A549 (cell line): ENCODE results near the gene THBD. TPM values are rescaled to one million over a fixed set of nuclear protein-coding genes. Genes with fewer than 3 reads are reported as not detected.

ENCODE experiments used
- ATAC-seq, 2 experiments: fragments of 200-7000 bp in 1 of 2; fragments of >200 bp in 1 of 2; cut with Nextera tagmentation in 1 of 2; cut with Tn5 transposase in 1 of 2; 3 replicates each; pipeline versions ENCODE4 v1.8.0 to v1.9.1; 2018 to 2020; ENCODE audit warnings: mild to moderate bottlenecking in 1 of 2, moderate library complexity in 1 of 2
- CTCF ChIA-PET: fragments of 300-600 bp; sonication (Branson Sonifier 250); formaldehyde crosslinking; extraction: SDS; loops from one replicate; lab custom pipeline; 2021; ENCODE audit warnings: antibody characterized with exemption, inconsistent platforms; lab: Yijun Ruan, JAX
- POLR2A ChIA-PET: fragments of 350-600 bp; formaldehyde crosslinking; extraction: SDS; loops from one replicate; lab custom pipeline; 2021; ENCODE audit warnings: antibody characterized with exemption, inconsistent platforms; lab: Yijun Ruan, JAX
- DNase-seq, 2 experiments: peaks; one replicate each; pipeline versions ENCODE4 v3.0.0 to v3.0.0-alpha.2; 2011 to 2016; ENCODE audit warnings: low read depth in 1 of 2, low spot score in 1 of 2
- FAIRE-seq: peaks from 2 replicates; lab custom pipeline; 2011; peaks lifted over from hg19 to GRCh38; lab: Jason Lieb, UNC
- H3K27ac ChIP-seq, 2 experiments: fragments of >200 bp; sonication (Bioruptor Twin); formaldehyde crosslinking; 3 replicates each; pipeline ENCODE4 v1.5.1; 2016 to 2017
- H3K4me1 ChIP-seq: fragments of >200 bp; sonication (Bioruptor Twin); formaldehyde crosslinking; 3 replicates; pipeline ENCODE4 v1.6.1; 2016
- H3K4me2 ChIP-seq: fragments of >200 bp; sonication (Bioruptor Twin); formaldehyde crosslinking; 3 replicates; pipeline ENCODE4 v1.6.1; 2016
- H3K4me3 ChIP-seq: fragments of >200 bp; sonication (Bioruptor Twin); formaldehyde crosslinking; 3 replicates; pipeline ENCODE4 v1.5.1; 2016
- H3K9me3 ChIP-seq: fragments of >200 bp; sonication (Bioruptor Twin); formaldehyde crosslinking; 3 replicates; pipeline ENCODE4 v1.6.1; 2016
- CBX2 ChIP-seq: fragments of 200-600 bp; sonication (generic); IDR thresholded peaks from 2 replicates; pipeline ENCODE4 v1.6.1; 2016; ENCODE audit warnings: low read depth, mild to moderate bottlenecking, borderline replicate concordance
- CHD4 ChIP-seq: fragments of 200-600 bp; sonication (generic); IDR thresholded peaks from 2 replicates; pipeline ENCODE4 v1.6.1; 2016; ENCODE audit warnings: antibody characterized with exemption, mild to moderate bottlenecking, borderline replicate concordance
- EHMT2 ChIP-seq: fragments of 200-600 bp; sonication (generic); IDR thresholded peaks from 2 replicates; pipeline ENCODE4 v1.6.1; 2016; ENCODE audit warnings: antibody characterized with exemption, low read depth, mild to moderate bottlenecking, moderate library complexity
- ESRRA ChIP-seq: fragments of 150-350 bp; IDR thresholded peaks from 2 replicates; pipeline ENCODE4 v1.6.1; 2014; ENCODE audit warnings: mild to moderate bottlenecking, low read length, borderline replicate concordance
- HDAC2 ChIP-seq: fragments of 200-600 bp; sonication (generic); IDR thresholded peaks from 2 replicates; pipeline ENCODE4 v1.6.1; 2016
- HEYL ChIP-seq: fragments of 250-450 bp; sonication (Bioruptor Pico); IDR thresholded peaks from 2 replicates; pipeline ENCODE4 v1.8.0; 2021; ENCODE audit warnings: mild to moderate bottlenecking, moderate library complexity
- JUN ChIP-seq, 2 experiments: fragments of >200 bp; sonication (Bioruptor Twin); formaldehyde crosslinking; IDR thresholded peaks; 2 replicates in 1 of 2; 3 replicates in 1 of 2; pipeline ENCODE4 v1.6.1; 2016 to 2017
- JUNB ChIP-seq: fragments of >200 bp; sonication (Bioruptor Twin); formaldehyde crosslinking; IDR thresholded peaks from 2 replicates; pipeline ENCODE4 v1.6.1; 2016
- KDM1A ChIP-seq: fragments of 200-600 bp; sonication (generic); IDR thresholded peaks from 2 replicates; pipeline ENCODE4 v1.6.1; 2016; ENCODE audit warnings: low read depth, mild to moderate bottlenecking
- KDM5A ChIP-seq: fragments of 200-600 bp; sonication (generic); IDR thresholded peaks from 2 replicates; pipeline ENCODE4 v1.6.1; 2016; ENCODE audit warnings: antibody characterized with exemption, mild to moderate bottlenecking
- NFE2L2 ChIP-seq: fragments of 150-350 bp; conservative IDR thresholded peaks from 2 replicates; pipeline ENCODE4 v1.6.1; 2014; ENCODE audit warnings: low read length
- NPAS2 ChIP-seq: fragments of 250-450 bp; sonication (Bioruptor Pico); IDR thresholded peaks from 2 replicates; pipeline ENCODE4 v1.8.0; 2022; ENCODE audit warnings: mild to moderate bottlenecking, moderate library complexity, borderline replicate concordance
- POLR2AphosphoS2 ChIP-seq: conservative IDR thresholded peaks from 2 replicates; pipeline ENCODE4 v1.6.1; 2012; ENCODE audit warnings: low read length, improper control_type of control experiment, inconsistent platforms
- RAD21 ChIP-seq, 2 experiments: fragments of >200 bp in 1 of 2; sonication (Bioruptor Twin) in 1 of 2; formaldehyde crosslinking in 1 of 2; IDR thresholded peaks in 1 of 2; conservative IDR thresholded peaks in 1 of 2; 2 replicates in 1 of 2; 3 replicates in 1 of 2; pipeline ENCODE4 v1.6.1; 2012 to 2018; ENCODE audit warnings: inconsistent platforms in 1 of 2
- RARB ChIP-seq: fragments of 250-450 bp; sonication (Bioruptor Pico); IDR thresholded peaks from 2 replicates; pipeline ENCODE4 v1.8.0; 2021; ENCODE audit warnings: mild to moderate bottlenecking, moderate library complexity
- RFX5 ChIP-seq: fragments of 450-650 bp; IDR thresholded peaks from 2 replicates; pipeline ENCODE4 v1.7.1; 2014; ENCODE audit warnings: antibody characterized with exemption, mild to moderate bottlenecking, moderate library complexity
- RNF2 ChIP-seq: fragments of 200-600 bp; sonication (generic); IDR thresholded peaks from 2 replicates; pipeline ENCODE4 v1.6.1; 2016; ENCODE audit warnings: low read depth, mild to moderate bottlenecking, antibody characterized with exemption, moderate library complexity, borderline replicate concordance
- SMC3 ChIP-seq: fragments of >200 bp; sonication (Bioruptor Twin); formaldehyde crosslinking; IDR thresholded peaks from 3 replicates; pipeline ENCODE4 v1.6.1; 2018; ENCODE audit warnings: inconsistent platforms
- TP53 ChIP-seq: fragments of 250-450 bp; sonication (Bioruptor Pico); IDR thresholded peaks from 2 replicates; pipeline ENCODE4 v1.5.0; 2021; ENCODE audit warnings: mild to moderate bottlenecking, moderate library complexity
- ZFP36 ChIP-seq: fragments of 450-650 bp; IDR thresholded peaks from 2 replicates; pipeline ENCODE4 v1.6.1; 2014; ENCODE audit warnings: borderline replicate concordance; ENCODE audit not compliant: partially characterized antibody
- WGBS: methylation state at CpG from one replicate; pipeline ENCODE4 v1.1.6; 2017; ENCODE audit errors: missing lambda C conversion rate; 5-methylcytosine and 5-hydroxymethylcytosine counted together
- polyA plus RNA-seq, 4 experiments: library from polyadenylated mRNA; depleted of rRNA in 3 of 4; stranded (reverse); fragments of >200 nt; fragmentation: RNase III in 1 of 4; extraction: RNeasy Plus Mini Kit Qiagen cat#74134 plus additional on column Dnase treatment in 1 of 4; gene quantifications; 2 replicates in 3 of 4; 3 replicates in 1 of 4; pipeline ENCODE4 v1.2.3, GENCODE V29; 2011 to 2017
- TF ChIP-seq, protein P1 (sequence below): fragments of 450-650 bp; IDR thresholded peaks from 2 replicates; pipeline ENCODE4 v1.6.1; 2014; ENCODE audit warnings: antibody characterized with exemption
- TF ChIP-seq, protein P2 (sequence below): fragments of >200 bp; sonication (Bioruptor Twin); formaldehyde crosslinking; IDR thresholded peaks from 3 replicates; pipeline ENCODE4 v1.6.1; 2016
- TF ChIP-seq, protein P3 (sequence below): IDR thresholded peaks from 2 replicates; pipeline ENCODE4 v1.6.1; 2012

The THBD gene
- polyA plus RNA-seq, 2 of the 4 experiments (the other 2 are of a cell fraction): 25.8 to 29.6 TPM

DNA sequence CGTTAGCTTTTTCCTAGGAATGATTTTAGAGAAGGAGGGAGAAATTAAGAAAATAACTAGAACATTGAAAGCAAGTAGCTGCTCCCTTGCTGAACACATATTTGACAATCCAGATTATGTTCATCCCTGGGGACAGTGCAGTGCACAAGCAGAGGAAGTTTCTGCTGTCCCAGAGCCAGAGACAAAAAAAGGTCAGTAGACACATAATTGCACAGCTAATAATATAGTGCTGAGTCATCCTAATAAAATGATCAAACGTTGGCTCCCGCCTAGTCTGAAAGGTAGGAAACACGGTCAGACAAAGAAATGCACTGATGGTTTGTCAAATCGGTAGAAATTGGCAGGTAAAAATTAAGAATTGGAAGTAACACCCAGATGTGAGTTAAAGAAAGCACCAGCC lies 36.0 kb downstream of the THBD start (continued):
- TF ChIP-seq KDM5A (no peak), HEYL (CRISPR knock-in tag) (no peak), ESRRA (no peak)

DNA sequence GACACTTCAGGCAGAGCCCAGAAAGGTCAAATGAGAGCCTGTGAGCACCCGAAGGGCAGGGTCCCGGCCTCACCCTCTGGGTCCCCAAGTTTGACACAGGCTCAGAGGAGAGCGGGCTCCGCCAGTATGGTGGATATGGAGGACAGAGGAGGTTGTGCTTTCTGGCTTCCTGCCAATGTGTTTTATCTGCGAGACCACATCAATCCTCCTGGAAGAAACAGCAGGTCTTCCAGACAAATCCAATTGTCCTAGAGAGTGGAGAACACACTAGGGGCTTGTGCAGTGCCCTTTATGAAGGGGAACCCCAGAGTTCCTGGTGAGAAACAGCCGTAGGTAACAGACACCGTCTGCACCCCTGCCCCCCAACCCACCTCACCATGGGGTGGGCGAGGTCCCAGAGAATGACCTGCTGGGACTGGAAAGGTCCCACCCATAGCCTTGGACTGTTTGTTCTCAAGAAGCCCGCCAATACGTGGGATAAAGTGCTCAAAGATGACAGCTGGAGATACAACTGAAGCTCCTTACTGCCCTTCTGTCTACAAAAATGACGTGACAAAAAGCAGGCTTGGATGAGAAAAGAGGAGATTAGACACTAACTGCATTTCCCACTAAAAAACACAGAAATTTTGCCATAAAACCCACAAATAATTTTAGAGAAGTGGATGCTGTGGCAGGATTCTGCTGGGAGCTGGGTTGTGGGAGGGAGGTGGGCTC lies 38.3 kb downstream of the THBD start:
- DNase-seq: no peak
- ATAC-seq: no peak
- no peak for TF ChIP-seq EHMT2
- TF ChIP-seq NPAS2 (CRISPR knock-in tag): no peak
- TF ChIP-seq, protein P1, sequence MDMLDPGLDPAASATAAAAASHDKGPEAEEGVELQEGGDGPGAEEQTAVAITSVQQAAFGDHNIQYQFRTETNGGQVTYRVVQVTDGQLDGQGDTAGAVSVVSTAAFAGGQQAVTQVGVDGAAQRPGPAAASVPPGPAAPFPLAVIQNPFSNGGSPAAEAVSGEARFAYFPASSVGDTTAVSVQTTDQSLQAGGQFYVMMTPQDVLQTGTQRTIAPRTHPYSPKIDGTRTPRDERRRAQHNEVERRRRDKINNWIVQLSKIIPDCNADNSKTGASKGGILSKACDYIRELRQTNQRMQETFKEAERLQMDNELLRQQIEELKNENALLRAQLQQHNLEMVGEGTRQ: no peak
- no peak for TF ChIP-seq NFE2L2
- Histone ChIP-seq H3K27ac (peak overlapping the region; percentile 67 to 83), H3K9me3 (no peaks in the 10 kb centered on the region), H3K4me2 (no peak overlapping the region), H3K4me1 (peaks cover 56% of the 10 kb centered on the region), H3K4me3 (no peak overlapping the region)
- ChIA-PET CTCF (interaction anchor here (1.2 to 1.4 kb wide), 4 partner anchors 26 to 288 kb away, joined by 3 to 4 read pairs (median 3); partner anchors contain the start of gene THBD), POLR2A (no interaction called here)
- WGBS: 89% methylated on average over 11 of the region's 11 CpGs
- no peak for FAIRE-seq

DNA sequence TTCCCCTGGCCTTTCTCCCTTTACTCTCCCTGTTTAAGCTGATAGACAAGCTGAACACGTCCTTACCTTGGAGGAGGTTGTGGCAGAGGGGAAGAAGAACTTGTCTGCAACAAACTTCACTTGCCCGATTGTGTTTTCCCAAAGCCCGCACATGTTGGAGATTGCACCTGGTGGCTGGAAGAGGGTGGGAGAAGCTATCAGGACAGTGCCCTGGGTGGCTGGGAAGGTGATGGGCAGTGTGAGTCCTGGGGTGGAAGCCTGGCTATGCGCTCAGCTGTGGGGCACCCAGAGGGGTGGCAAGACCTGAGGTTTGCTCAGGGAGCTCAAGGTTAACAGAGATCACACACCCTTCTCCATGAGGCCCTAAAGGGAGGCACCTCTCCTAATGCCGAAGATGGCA lies 39.4 kb downstream of the THBD start:
- Histone ChIP-seq H3K9me3 (no peaks in the 10 kb centered on the region), H3K4me2 (peak overlapping the region; percentile 55), H3K4me1 (peaks cover 56% of the 10 kb centered on the region), H3K4me3 (no peak overlapping the region), H3K27ac (peak overlapping the region; percentile 67 to 83)
- peak in 1 of 2 experiments; percentile 22; a peak in 3 of 6 replicates for ATAC-seq
- ChIA-PET CTCF (interaction anchor here (0.7 to 1.5 kb wide), 3 partner anchors 8 to 209 kb away, joined by 3 to 5 read pairs (median 5); no protein-coding TSS in a partner anchor), POLR2A (interaction anchor here (0.8 kb wide), 1 partner anchor 318 kb away, joined by 3 read pairs; no protein-coding TSS in a partner anchor)
- 82% methylated on average over 4 of the region's 5 CpGs for WGBS
- TF ChIP-seq RAD21 (conservative IDR thresholded peaks at IDR 0.05 in 1 of 2, IDR thresholded peaks at IDR 0.05 in 1 of 2): 0 out of 5 replicates have a peak, but pooled peaks of 1 of the 2 experiments have one; percentile 2
- TF ChIP-seq RARB (CRISPR knock-in tag): no peak
- no peak for TF ChIP-seq JUNB
- TF ChIP-seq SMC3: no peak
- no peak for TF ChIP-seq RNF2
- TF ChIP-seq HDAC2: no peak
- TF ChIP-seq CHD4: no peak
- TF ChIP-seq, protein P1: no peak
- FAIRE-seq: no peak
- no peak for DNase-seq

DNA sequence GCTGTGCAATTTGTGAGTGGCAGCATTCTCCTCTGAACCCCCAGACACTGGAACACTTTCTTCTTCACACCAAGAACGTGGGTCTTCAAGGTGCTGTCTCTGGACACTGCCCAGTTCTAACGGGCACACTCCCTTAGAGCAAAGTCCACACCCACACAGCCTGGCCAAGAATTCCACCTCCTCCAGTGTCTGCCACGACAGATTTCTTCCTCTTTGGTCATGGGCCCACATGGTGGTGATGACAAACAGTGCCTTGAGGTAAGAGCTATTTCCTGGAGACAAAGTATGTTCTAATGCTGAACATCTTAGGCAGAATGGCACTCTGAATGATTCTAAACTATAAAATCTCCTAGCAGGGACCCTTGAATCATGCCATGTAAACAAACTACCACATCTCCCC lies 39.8 kb downstream of the THBD start:
- POLR2A ChIA-PET: interaction anchor here (0.8 kb wide), 1 partner anchor 318 kb away, joined by 3 read pairs; no protein-coding TSS in a partner anchor

More for the DNA sequence above, 39.8 kb downstream of the THBD start:
- Histone ChIP-seq H3K4me1 (peaks cover 56% of the 10 kb centered on the region), H3K27ac (peak overlapping the region; percentile 67 to 83), H3K4me2 (peak overlapping the region; percentile 55), H3K9me3 (no peaks in the 10 kb centered on the region), H3K4me3 (no peak overlapping the region)
- FAIRE-seq (peak; percentile 96), DNase-seq (peak; percentile 51 to 67), ATAC-seq (peak; percentile 67 to 74; a peak in 5 of 6 replicates)
- WGBS: 2% methylated on average over 3 of the region's 3 CpGs
- CTCF ChIA-PET: interaction anchor here (0.7 to 1.5 kb wide), 4 partner anchors 8 to 319 kb away, joined by 3 to 5 read pairs (median 4); no protein-coding TSS in a partner anchor
- TF ChIP-seq POLR2AphosphoS2: no peak
- TF ChIP-seq ZFP36: no peak
- TF ChIP-seq JUNB: no peak
- 0 out of 5 replicates have a peak, but pooled peaks of 1 of the 2 experiments have one; percentile 27 for TF ChIP-seq JUN (IDR thresholded peaks at IDR 0.05)
- TF ChIP-seq CBX2: no peak
- TF ChIP-seq TP53: no peak
- TF ChIP-seq HEYL (CRISPR knock-in tag): no peak
- TF ChIP-seq, protein P2, sequence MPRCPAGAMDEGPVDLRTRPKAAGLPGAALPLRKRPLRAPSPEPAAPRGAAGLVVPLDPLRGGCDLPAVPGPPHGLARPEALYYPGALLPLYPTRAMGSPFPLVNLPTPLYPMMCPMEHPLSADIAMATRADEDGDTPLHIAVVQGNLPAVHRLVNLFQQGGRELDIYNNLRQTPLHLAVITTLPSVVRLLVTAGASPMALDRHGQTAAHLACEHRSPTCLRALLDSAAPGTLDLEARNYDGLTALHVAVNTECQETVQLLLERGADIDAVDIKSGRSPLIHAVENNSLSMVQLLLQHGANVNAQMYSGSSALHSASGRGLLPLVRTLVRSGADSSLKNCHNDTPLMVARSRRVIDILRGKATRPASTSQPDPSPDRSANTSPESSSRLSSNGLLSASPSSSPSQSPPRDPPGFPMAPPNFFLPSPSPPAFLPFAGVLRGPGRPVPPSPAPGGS: no peak
- TF ChIP-seq KDM1A: no peak
- no peak for TF ChIP-seq RFX5
- TF ChIP-seq, protein P3, sequence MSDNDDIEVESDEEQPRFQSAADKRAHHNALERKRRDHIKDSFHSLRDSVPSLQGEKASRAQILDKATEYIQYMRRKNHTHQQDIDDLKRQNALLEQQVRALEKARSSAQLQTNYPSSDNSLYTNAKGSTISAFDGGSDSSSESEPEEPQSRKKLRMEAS: peak; percentile 49
